Parathyroid adenoma (tissue), 2 donors: ENCODE measurements around the gene PIGH.
"Not testable (repeated sequence)": the region's sequence is repeated elsewhere in the genome, so short reads cannot be mapped to it uniquely, and the experiment has no call there.

Experiments used
- H2AFZ ChIP-seq: fragments of 300-600 bp; sonication (generic); one replicate; pipeline ENCODE4 v1.7.0; 2017; ENCODE audit warnings: antibody characterized with exemption, mild to moderate bottlenecking
- H3K27ac ChIP-seq: fragments of 300-600 bp; sonication (generic); one replicate; pipeline ENCODE4 v1.7.0; 2017
- H3K27me3 ChIP-seq: fragments of 300-600 bp; sonication (generic); one replicate; pipeline ENCODE4 v1.7.0; 2017; ENCODE audit warnings: low read length; ENCODE audit not compliant: control insufficient read depth, insufficient read depth
- H3K36me3 ChIP-seq: fragments of 300-600 bp; sonication (generic); one replicate; pipeline ENCODE4 v1.7.0; 2017; ENCODE audit warnings: low read length; ENCODE audit not compliant: control insufficient read depth, insufficient read depth
- H3K4me1 ChIP-seq: fragments of 300-600 bp; sonication (generic); one replicate; pipeline ENCODE4 v1.7.0; 2017; ENCODE audit warnings: control low read depth
- H3K4me2 ChIP-seq: fragments of 300-600 bp; sonication (generic); one replicate; pipeline ENCODE4 v1.7.0; 2017; ENCODE audit warnings: low read length
- H3K4me3 ChIP-seq: fragments of 300-600 bp; sonication (generic); one replicate; pipeline ENCODE4 v1.7.0; 2017; ENCODE audit warnings: low read depth, low read length
- H3K79me2 ChIP-seq: fragments of 300-600 bp; sonication (generic); one replicate; pipeline ENCODE4 v1.7.0; 2017; ENCODE audit warnings: control low read depth
- H3K9ac ChIP-seq: fragments of 300-600 bp; sonication (generic); one replicate; pipeline ENCODE4 v1.7.0; 2017; ENCODE audit warnings: mild to moderate bottlenecking
- H3K9me3 ChIP-seq: fragments of 300-600 bp; sonication (generic); one replicate; pipeline ENCODE4 v1.7.0; 2017; ENCODE audit warnings: low read length; ENCODE audit not compliant: control insufficient read depth
- TF ChIP-seq, protein P1 (sequence below): fragments of 300-600 bp; sonication (generic); IDR thresholded peaks from one replicate; pipeline ENCODE4 v1.7.0; 2017; ENCODE audit warnings: antibody characterized with exemption, mild to moderate bottlenecking
- donor health status: primary hyperparathyroidism.

The PIGH gene

DNA sequence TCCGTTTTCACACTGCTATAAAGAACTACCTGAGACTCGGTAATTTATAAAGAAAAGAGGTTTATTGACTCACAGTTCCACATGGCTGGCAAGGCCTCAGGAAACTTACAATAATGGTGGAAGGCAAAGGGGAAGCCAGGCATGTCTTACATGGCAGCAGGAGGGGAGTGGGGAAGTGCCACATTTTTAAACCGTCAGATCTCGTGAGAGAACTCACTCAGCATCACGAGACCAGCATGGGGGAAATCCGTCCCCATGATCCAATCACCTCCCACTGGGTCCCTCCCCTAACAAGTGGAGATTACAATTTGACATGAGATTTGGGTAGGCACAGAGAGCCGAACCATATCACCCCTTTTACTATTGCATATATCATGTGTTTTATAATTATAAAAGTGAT lies 2.0 kb upstream of the PIGH start:
- no peak overlapping the region for H2AFZ ChIP-seq
- no peaks in the 10 kb centered on the region for H3K36me3 ChIP-seq
- no peaks in the 10 kb centered on the region for H3K79me2 ChIP-seq
- H3K4me1 ChIP-seq = no peaks in the 10 kb centered on the region
- no peak overlapping the region for H3K27ac ChIP-seq
- TF ChIP-seq, protein P1, sequence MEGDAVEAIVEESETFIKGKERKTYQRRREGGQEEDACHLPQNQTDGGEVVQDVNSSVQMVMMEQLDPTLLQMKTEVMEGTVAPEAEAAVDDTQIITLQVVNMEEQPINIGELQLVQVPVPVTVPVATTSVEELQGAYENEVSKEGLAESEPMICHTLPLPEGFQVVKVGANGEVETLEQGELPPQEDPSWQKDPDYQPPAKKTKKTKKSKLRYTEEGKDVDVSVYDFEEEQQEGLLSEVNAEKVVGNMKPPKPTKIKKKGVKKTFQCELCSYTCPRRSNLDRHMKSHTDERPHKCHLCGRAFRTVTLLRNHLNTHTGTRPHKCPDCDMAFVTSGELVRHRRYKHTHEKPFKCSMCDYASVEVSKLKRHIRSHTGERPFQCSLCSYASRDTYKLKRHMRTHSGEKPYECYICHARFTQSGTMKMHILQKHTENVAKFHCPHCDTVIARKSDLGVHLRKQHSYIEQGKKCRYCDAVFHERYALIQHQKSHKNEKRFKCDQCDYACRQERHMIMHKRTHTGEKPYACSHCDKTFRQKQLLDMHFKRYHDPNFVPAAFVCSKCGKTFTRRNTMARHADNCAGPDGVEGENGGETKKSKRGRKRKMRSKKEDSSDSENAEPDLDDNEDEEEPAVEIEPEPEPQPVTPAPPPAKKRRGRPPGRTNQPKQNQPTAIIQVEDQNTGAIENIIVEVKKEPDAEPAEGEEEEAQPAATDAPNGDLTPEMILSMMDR = no peak
- no peak overlapping the region for H3K4me3 ChIP-seq
- H3K27me3 ChIP-seq = no peaks in the 10 kb centered on the region
- H3K9me3 ChIP-seq = no peaks in the 10 kb centered on the region
- no peak overlapping the region for H3K4me2 ChIP-seq
- no peak overlapping the region for H3K9ac ChIP-seq

DNA sequence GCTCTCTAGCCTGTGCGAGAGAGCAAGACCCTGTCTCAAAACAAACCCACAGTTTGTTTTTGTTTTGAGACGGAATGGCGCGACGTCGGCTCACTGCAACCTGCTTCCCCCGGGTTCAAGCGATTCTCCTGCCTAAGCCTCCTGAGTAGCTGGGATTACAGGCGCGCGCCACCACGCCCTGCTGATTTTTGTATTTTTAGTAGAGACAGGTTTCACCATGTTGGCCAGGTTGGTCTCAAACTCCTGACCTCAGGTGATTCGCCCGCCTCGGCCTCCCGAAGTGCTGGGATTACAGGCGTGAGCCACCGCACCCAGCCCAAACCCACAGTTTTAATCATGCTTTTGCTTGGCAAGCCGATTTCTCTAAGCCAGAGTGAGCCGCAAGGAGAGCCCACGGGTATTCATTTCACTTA lies 500 bp upstream of the PIGH start:
- not testable (repeated sequence) for H3K79me2 ChIP-seq, H3K36me3 ChIP-seq, H3K9ac ChIP-seq, H3K27me3 ChIP-seq, H3K4me1 ChIP-seq, H3K9me3 ChIP-seq
- Histone ChIP-seq H3K27ac (peak overlapping the region; percentile 92), H3K4me3 (peak overlapping the region; percentile 81), H2AFZ (peak overlapping the region; percentile 98), H3K4me2 (peak overlapping the region; percentile 75)

DNA sequence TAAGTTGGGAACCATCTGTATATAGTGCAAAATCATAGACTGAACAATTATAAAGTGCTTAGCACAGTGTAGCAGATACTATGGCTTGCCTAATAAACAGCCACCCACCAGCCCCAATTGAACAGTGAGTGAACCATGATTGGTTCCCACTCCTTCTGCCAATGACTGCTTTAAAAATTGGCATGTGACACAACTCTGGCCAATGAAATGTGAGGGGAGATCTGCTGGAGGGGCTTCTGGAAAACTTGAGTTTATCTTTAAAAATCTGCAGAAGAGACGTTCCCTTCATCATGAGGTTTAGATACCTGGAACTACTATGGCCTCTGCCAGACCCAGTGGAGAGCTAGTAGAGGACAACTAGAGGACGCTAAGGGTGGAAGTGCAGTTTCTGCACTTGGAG lies 4.7 kb downstream of the PIGH start:
- TF ChIP-seq, protein P1 = no peak

DNA sequence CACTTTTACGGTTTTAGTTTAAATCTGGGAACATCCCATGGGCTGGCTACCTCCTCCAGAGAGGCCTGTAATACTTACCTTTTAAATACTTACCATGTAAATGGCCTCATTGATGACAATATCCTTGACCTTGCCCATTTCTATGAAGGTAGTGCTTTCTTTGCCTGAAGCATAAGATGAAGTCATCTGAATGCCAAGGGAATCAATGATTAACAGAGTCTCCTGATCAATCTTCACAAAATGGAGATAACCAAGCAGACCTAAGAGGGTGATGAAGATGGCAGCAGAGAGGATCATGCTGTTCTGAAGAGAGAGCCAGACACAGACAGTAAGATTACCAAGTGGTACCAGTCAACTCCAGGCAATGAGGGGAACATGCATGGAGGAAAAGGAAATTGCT lies 6.4 kb downstream of the PIGH start:
- not testable (repeated sequence) for H3K4me1 ChIP-seq

More for the DNA sequence above, 4.7 kb downstream of the PIGH start:
- no peak overlapping the region for H3K4me2 ChIP-seq
- H3K9me3 ChIP-seq = no peaks in the 10 kb centered on the region
- no peaks in the 10 kb centered on the region for H3K79me2 ChIP-seq
- no peaks in the 10 kb centered on the region for H3K4me1 ChIP-seq
- H3K36me3 ChIP-seq = no peaks in the 10 kb centered on the region
- H3K27me3 ChIP-seq = no peaks in the 10 kb centered on the region
- no peak overlapping the region for H3K4me3 ChIP-seq
- no peak overlapping the region for H3K9ac ChIP-seq
- no peak overlapping the region for H2AFZ ChIP-seq
- no peak overlapping the region for H3K27ac ChIP-seq

DNA sequence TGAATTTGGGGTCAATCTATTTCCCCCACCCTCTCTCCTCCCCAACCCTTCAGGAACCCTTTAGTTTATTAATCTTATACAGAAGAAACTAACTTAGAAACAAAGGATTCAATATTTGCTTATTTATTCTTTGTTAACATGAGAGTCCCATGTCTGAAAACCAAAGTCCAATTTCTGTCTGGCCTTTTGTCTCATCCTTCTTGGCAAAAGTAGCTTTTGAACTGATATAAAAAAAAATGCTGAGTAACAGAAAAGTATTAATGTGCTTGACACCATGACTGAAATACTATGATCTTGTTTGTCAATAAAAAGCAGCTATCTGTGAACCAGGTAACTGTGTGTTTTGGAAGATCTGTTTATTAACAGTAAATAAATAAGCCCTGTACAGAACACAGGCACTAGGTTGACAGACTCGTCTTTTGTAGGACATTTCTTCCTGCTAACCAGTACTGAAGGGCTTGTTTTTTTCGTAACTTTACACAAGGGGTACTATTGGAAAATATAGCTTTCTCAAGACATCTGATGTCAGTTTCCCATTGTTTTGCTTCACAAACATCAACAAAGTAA lies 10.8 kb downstream of the PIGH start:
- no peaks in the 10 kb centered on the region for H3K36me3 ChIP-seq

More for the DNA sequence above, 6.4 kb downstream of the PIGH start:
- H3K9me3 ChIP-seq, H3K4me2 ChIP-seq, H3K4me3 ChIP-seq, H3K27ac ChIP-seq, H3K27me3 ChIP-seq, H3K36me3 ChIP-seq, H2AFZ ChIP-seq, H3K9ac ChIP-seq, H3K79me2 ChIP-seq: not testable (repeated sequence)

More for the DNA sequence above, 10.8 kb downstream of the PIGH start:
- Histone ChIP-seq H3K79me2 (no peaks in the 10 kb centered on the region), H3K4me3 (no peak overlapping the region), H3K27me3 (no peaks in the 10 kb centered on the region), H3K27ac (no peak overlapping the region), H3K4me1 (no peaks in the 10 kb centered on the region), H3K9ac (no peak overlapping the region), H3K9me3 (no peaks in the 10 kb centered on the region), H3K4me2 (no peak overlapping the region), H2AFZ (no peak overlapping the region)
- TF ChIP-seq, protein P1 = no peak
